OCI-LY3 (cell line): ENCODE data around the gene METTL5.

Source experiments
- CTCF ChIP-seq: fragments of 200-600, 300-600 bp; sonication (generic); IDR thresholded peaks from 2 replicates; pipeline ENCODE4 v1.5.1; 2014; ENCODE audit warnings: antibody characterized with exemption, low read length, low read depth
- EZH2phosphoT487 ChIP-seq: fragments of 200-600 bp; shearing (Covaris generic); IDR thresholded peaks from 2 replicates; pipeline ENCODE4 v1.6.1; 2018; ENCODE audit warnings: antibody characterized with exemption, mixed run types, low read depth

DNA sequence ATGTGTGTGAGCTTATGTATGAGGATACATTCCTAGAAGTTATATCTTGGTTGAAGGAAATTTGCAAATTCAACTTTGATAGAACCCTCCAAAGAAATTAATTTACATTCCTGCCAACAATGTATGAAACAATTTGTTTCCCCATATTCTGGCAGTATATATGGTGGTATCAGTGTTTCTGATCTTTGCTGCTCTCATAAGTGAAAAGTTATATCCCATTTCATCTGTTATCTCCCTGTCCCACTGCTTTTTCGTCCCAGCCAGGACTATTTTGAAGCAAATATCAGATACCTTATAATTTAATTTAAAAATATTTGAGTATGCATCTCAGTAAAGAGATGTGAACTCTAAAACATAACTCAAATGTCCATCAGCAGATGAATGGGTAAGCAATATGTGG, 9.7 kb upstream of the METTL5 start:
- no peak for TF ChIP-seq CTCF
- TF ChIP-seq EZH2phosphoT487, result no peak
